GM18909 (cell line): Measurements from ENCODE around the gene PTPRF.

ENCODE experiments used
- ATAC-seq: cut with Tn5 transposase; IDR thresholded peaks from one replicate; pipeline ENCODE4 v1.9.1; 2021; ENCODE audit warnings: mild to moderate bottlenecking; ENCODE audit not compliant: unreplicated experiment, poor library complexity

PTPRF gene

GRCh38 chr1:43512133-43512532 is 18.6 kb upstream of the PTPRF start:
- no peak for ATAC-seq

GRCh38 chr1:43512681-43513080 is 18.0 kb upstream of the PTPRF start:
- ATAC-seq = no peak

- ATAC-seq = no peak
These were observed 17.1 kb upstream of the PTPRF start for GRCh38 chr1:43513471-43514173.

- ATAC-seq = no peak
These were observed 11.6 kb upstream of the PTPRF start for GRCh38 chr1:43518935-43519686.

GRCh38 chr1:43520100-43520778 is 10.4 kb upstream of the PTPRF start:
- ATAC-seq = no peak

GRCh38 chr1:43521078-43521477 is 9.6 kb upstream of the PTPRF start:
- no peak for ATAC-seq

- ATAC-seq = no peak
These were observed 8.9 kb upstream of the PTPRF start for GRCh38 chr1:43521756-43522155.

- ATAC-seq = no peak
These were observed 8.3 kb upstream of the PTPRF start for GRCh38 chr1:43522431-43522775.

- no peak for ATAC-seq
These were observed 7.8 kb upstream of the PTPRF start for GRCh38 chr1:43522776-43523480.

GRCh38 chr1:43524804-43525203 is 5.9 kb upstream of the PTPRF start:
- ATAC-seq = no peak

GRCh38 chr1:43526002-43526401 is 4.7 kb upstream of the PTPRF start:
- no peak for ATAC-seq

GRCh38 chr1:43527111-43527878 is 3.4 kb upstream of the PTPRF start:
- no peak for ATAC-seq

- ATAC-seq = no peak
These were observed 1.4 kb upstream of the PTPRF start for GRCh38 chr1:43529206-43529731.

- ATAC-seq = no peak
These were observed 623 bp downstream of the PTPRF start for GRCh38 chr1:43531107-43531905.

- ATAC-seq = no peak
These were observed 1.4 kb downstream of the PTPRF start for GRCh38 chr1:43531906-43532584.

- ATAC-seq = no peak
These were observed 2.0 kb downstream of the PTPRF start for GRCh38 chr1:43532716-43533115.

GRCh38 chr1:43533584-43533983 is 2.9 kb downstream of the PTPRF start:
- no peak for ATAC-seq

GRCh38 chr1:43534256-43534655 is 3.6 kb downstream of the PTPRF start:
- no peak for ATAC-seq
